ENCODE measurements around the gene ARHGAP8. TPM values are rescaled to one million over a fixed set of nuclear protein-coding genes. Genes with fewer than 3 reads are reported as not detected.
"Not testable (repeated sequence)": the region's sequence is repeated elsewhere in the genome, so short reads cannot be mapped to it uniquely, and the experiment has no call there.

Gene ARHGAP8
- total RNA-seq, 1 experiment from 2014 or later = not detected

DNA sequence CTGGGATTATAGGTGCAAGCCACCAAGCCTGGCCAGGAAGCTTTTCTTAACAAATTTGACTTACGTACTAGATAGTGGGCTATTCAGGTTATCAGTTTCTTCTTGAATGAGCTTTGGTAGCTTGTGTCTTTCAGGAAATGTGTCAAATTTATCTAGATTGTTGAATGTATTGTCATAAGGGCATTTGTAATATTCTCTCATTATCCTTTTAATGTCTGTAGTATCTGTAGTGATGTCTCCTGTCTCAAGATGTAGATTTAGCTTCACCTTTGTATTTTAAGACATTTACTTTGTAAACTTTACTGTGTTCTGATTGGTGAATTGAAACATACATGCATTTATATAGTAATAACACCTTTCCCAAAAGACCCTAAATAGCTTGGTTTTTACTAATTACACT, 20.7 kb downstream of the ARHGAP8 start:
- no peak for DNase-seq (ENCODE audit: low spot score)

DNA sequence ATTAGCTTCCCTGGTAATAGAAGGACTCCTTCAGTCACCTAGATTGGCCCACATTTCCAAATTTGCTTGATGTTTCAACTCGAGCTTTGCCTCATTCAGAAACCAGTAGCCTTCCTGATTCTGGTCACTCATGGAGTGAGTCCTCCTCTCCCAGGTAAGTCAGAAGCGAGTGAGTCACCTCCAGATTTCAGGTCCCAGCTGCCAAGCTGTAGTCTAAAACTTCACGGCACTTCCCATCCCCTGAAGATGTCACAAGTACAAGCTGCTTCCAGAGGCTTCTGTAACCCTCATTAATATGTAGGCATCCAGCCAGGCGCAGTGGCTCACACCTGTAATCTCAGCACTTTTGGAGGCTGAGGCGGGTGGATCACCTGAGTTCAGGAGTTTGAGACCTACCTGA, 23.5 kb downstream of the ARHGAP8 start:
- no peak for DNase-seq (ENCODE audit: low spot score)

DNA sequence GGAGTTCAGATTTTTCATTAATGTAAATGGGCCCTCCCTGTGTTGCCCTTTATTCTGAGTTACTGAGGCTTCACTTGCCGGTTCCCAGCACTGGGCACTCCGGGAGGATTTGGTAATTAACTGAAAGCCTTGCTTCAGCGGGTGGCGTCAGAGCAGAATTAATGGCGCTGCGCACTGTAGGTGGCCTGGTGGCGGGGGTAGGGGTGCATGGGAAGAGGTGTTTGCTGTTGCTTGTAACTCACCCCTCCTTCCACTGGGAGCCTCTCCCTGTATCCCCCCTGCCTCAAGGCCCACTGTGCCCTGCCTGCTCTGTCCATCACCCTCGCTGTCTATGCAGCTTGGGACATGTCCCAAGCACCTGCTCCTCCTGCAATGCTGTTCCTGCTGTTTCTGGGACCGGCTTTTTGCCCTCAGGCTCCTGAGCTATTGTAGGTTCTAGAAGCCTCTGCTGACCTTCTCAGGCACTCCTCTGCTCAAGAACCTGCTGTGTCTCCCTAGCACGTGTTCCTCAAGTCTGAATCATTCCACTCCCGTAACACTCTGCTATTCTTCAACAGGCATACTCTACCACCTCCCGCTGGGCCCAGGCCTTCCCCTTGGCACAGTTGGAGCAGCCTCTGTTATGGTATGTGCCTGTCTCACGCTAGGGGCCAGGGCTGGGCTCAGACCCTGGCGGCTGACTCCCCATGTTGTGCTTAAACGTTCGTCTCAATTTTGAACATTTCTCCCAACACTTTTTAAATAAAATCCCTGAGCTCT, 24.4 kb downstream of the ARHGAP8 start:
- no peak for DNase-seq (ENCODE audit: low spot score)

DNA sequence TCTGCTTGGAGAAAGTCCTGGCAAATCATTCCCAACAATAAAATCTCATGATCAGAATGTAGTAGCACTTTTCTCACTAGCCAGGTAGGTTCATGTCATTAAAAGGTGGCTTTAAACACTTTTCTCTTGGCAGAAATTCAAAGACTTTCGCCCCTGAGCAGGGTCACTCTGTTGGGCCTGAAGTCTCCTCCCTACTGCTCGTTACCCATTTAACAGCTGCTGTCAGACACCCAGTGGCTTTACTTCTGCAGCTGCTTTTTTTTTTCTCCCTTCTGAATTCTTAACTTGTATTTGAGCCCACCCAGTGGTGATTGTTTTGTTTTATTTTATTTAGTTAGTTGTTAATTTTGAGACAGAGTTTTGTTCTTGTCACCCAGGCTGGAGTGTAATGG, 25.0 kb downstream of the ARHGAP8 start:
- DNase-seq (ENCODE audit: low spot score) = no peak

DNA sequence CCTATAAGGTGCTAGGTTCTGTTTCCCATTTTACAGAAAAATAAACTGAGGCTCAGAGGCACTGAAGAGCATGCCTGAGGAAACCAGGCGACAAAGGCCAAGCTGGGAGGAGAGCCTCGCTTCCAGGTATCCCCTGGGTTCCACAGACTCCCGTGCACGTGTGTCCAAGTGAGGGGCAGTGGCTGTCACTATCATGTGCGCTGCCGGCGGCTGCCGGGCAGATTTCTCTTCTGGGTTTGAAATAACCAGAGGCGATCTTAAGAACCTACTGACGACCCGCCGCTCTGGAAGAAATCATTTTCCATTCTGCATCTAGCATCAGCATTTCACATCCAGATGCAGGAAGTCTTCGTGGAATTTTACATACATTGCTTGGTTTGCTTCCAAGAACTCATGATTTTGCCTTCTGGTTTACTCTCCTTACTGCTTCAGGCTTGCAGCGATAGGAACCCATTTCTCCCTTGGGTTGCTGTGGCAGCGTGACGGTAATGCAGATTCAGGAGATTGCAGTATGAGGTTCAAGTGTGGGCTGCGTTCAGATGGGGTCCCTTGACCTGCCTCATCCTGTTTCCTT, 28.6 kb downstream of the ARHGAP8 start:
- DNase-seq (ENCODE audit: low spot score) = no peak

DNA sequence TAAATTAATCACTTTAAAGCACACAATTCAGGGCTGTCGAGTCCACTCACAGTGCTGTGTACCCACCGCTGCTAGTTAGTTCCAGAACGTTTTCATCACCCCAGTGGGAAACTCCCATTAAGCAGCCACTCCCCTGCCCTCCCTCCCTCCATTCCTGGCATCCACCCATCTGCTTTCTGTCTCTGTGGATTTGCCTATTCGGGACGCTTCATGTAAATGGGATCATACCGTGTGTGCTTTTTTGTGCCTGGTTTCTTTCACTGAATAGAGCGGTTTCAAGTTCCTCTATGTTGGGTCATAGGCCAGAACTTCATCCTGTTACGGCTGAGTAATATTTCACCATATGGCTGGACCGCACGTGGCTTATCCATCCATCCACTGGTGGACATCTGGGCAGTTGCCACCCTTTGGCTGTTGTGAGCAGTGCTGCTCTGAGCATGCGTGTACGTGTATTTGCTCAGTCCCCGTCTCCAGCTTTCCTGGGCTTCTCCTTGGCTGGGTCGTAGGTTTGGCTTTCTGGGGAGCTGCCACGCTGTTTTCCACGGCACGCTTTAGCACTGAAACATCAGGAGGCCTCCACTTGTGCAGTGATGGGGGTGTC, 30.1 kb downstream of the ARHGAP8 start:
- no peak for DNase-seq (ENCODE audit: low spot score)

DNA sequence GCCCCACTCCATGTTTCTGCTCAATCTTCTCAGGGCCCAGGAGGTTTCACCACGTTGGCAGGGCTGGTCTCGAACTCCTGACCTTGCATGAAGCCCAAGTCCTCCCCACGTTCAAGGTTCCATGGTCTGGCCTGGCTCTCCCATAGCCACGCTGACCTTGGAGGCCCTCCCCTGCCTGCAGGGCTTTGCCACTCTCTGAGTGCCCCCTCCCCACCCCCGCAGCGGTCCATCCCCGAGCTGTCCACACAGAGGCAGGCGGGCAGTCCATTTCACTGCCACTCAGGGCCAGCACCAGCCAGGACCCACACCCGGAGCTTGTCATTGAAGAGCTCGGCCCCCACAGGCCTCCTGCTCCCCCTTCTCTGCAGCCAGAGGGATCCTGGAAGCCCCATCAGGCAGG, 30.7 kb downstream of the ARHGAP8 start:
- DNase-seq (ENCODE audit: low spot score) = no peak

DNA sequence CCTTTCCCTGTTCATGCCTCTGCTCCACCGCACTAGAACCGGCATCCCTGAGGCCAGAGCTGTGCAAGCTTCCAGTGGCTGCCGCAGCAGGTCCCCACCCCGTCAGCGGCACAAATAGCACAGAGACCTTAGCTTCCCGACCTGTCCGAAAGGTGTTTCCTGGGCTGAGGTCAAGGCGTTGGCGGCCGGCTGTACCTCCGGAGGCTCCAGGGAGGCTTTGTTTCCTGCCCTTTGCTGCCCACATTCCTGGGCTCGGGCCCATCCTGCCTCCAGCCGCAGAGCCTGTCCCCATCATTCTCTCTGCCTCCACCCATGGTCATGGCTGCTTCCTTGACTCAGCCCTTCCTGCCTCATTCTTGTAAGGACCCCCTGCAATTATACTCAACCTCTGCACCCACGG, 31.2 kb downstream of the ARHGAP8 start:
- DNase-seq (ENCODE audit: low spot score) = peak; percentile 8

DNA sequence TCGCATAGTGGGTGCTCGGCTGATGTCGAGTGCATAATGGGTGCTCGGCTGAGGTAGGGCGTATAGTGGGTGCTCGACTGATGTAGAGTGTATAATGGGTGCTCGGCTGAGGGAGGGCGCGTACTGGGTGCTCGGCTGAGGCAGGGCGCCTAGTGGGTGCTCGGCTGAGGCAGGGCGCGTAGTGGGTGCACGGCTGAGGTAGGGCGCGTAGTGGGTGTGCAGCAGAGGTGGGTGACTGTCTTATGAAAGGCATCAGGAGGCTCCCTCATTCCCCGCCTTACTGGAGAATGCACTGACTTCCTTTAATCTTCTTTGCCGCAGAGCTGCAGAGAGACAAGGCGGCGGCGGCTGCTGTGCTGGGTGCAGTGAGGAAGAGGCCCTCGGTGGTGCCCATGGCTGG, 33.8 kb downstream of the ARHGAP8 start:
- DNase-seq (ENCODE audit: low spot score) = no peak

DNA sequence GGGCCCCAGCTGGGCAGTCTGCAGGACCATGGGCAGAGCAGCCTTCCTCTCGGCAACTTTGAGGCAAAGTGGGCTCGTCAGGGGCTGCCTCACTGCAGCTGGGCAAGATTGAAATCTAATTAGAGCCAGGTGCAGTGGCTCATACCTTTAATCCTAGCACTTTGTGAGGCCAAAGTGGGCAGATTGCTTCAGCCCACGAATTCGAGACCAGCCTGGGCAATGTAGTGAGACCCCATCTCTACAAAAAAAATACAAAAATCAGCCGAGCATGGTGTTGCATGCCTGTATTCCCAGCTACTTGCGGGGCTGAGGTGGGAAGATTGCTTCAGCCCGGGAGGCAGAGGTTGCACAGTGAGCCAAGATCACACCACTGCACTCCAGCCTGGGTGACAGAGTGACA, 34.2 kb downstream of the ARHGAP8 start:
- DNase-seq (ENCODE audit: low spot score) = no peak

DNA sequence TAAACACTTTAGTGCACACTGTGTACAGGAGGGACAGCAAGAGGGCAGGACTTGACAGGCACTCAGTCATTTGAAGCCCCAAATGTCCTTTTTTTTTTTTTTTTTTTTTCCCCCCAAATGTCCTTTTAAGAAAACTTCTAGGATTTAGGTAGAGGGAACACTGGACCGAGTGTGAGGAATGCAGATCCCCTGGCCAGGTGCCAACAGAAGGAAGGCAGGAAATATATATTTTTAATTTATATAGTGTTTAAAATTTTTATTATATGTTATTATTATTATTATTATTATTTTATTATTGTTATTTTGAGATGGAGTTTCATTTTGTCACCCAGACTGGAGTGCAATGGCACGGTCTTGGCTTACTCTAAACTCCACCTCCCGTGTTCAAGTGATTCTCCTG, 35.5 kb downstream of the ARHGAP8 start:
- no peak for DNase-seq (ENCODE audit: low spot score)

DNA sequence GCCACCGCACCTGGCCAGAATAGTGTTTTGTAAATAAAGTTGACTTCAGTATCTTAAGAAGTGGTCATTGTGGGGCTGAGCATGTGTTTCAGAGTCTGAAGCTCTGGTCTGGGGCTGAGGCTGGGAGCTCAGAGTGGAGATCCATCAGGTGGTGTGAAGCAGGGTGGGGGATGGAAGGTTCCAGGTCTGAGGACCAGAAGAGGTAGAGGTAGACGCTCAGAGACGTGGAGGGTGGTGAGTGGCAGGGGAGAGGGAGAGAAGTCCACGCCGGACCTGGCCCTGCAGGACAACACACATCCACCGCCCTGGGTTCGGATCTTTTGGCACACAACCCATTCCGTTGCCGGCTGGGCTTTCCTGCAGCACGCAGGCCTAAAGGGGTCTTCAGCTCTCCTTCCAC, 40.7 kb downstream of the ARHGAP8 start:
- DNase-seq (ENCODE audit: low spot score) = no peak

DNA sequence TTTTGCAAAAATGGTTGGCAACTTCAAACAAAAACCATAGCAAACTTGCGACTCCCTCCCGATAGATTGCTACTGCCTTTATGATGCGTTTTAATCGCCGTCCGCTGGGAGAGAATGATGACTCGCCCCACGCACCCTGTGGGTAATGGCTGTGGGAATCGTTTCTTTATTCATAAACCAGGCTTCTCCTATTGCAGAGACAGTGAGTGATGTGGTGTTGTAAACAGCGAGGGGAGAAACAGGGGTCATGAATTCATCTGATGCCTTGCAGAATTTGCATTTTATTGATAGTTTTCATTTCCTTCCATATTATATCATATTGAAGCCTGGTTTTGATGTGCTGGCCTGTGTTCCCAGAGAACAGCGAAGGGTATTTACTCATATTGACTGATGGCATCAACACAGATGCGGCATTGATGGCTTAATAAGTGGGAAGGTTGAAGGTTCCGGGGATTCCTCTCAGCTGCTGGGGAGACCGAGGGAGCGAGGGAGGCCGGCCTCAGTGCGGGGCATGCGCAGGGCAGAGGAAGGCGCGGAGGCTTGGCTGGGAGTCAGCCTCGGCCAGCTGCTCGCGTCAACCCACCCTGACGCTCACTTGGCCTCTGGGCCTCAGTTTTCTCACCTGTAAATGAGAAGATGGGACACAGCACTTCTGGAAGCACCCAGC, 41.3 kb downstream of the ARHGAP8 start:
- DNase-seq (ENCODE audit: low spot score) = no peak

DNA sequence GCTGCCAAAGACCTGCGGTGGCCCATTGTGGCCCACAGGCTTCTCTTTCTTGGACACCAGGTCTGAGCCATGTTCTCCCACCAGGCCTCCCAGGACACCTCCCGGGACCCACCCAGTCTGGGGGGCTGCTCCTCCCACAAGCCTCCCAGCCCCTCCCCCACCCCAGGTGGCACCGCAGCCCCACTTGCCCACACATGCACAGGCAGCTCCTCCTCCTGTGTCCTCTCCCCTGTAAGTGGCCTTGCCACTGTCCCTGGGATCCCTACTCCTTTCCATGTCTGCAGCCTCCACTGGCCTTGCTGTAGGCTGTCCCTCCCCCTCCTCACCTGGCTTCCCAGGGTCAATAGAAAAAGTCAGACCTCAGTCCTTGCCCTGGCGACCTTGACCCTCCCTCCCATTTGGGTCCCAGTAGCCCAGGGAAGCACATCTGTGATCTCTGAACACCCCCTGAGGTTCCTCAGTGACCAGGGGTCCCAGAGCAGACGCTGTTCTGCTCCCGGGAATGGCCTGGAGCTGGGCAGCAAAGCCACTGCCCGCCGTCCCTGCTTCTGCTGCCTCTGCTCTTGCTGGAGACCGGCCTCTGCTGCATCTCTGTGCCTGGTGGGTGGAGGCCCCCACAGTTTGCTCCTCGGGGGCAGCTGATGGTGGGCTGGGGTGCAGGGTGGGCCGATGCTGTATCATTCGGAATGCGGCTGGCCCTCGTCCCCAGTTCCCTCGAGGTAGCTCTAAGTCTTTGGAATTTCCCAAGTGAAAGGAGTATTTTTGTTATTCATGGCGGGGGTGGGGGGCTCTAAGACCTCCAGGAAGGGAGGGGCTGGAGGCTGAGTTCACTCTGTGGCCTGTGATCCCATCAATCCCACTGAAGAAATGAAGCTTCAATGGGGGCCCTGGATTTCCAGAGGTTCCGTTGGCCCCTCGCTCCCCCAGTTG, 43.6 kb downstream of the ARHGAP8 start:
- no peak for DNase-seq (ENCODE audit: low spot score)

DNA sequence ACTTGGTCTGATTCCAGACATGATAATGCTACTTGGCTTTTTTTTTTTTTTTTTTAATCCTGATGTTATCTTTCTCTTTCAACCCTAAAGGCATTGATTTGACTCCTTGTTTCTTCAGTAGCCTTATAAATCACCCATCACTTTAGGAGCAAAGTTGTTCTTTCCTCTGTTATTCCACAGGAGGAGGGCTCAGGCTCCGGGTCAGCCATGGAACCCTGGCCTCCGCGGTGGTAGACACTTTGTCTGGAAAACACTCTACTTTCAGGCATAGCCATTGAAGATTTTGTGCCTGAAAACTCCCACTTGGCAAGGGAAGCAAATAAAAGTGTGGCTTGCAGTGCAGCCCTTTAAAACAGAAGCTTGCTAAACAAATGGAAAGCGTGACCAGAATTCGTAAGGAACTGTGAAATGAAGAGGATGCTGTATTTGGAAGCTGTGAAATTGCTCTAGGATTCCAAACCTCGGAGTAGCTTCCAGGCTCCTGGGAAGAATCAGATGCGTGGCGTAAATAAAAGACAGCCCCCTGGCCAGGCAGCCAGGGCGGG, 44.9 kb downstream of the ARHGAP8 start:
- DNase-seq (ENCODE audit: low spot score) = no peak

DNA sequence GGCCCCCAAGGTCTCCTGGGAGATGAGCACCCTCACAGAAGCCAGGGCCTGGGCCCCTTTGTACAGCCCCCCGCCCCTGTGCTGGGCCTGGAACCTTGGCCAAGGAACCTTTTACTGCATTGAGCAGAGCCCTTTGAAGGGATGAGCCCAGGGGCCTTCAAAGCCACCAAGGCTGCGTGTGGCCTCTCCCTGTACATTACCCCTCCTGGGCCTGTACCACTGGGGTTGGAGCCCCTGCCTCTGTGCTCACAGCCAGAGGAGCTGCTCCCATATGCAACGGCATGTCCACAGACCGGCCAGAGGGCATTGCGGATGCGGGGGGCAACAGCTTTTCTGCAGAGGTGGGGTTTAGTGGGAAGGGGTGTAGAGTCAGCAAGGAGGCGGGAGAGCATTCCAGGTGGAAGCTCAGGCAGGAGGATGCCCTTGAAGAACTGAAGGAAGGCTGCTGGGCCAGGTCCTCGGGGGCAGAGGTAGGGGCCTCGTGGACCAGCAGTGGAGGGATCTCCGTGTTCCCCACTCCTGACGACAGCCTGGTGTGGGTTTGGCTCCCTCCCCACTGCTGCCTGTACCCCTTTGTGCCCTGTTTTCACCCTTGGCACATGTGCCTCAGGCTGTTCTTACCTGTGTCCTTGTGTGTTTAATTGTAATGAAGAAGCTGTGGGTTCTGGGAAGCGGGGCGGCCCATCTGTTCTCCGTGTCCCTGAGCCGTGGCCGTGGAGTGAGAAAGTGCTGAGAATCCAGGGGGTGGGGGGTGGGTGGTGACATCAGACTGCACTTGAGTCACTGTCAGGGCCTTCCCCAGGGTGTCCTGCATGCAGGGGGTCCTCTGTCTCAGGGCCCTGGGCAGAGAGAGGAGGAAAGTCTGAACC, 46.9 kb downstream of the ARHGAP8 start:
- DNase-seq (ENCODE audit: low spot score) = no peak

DNA sequence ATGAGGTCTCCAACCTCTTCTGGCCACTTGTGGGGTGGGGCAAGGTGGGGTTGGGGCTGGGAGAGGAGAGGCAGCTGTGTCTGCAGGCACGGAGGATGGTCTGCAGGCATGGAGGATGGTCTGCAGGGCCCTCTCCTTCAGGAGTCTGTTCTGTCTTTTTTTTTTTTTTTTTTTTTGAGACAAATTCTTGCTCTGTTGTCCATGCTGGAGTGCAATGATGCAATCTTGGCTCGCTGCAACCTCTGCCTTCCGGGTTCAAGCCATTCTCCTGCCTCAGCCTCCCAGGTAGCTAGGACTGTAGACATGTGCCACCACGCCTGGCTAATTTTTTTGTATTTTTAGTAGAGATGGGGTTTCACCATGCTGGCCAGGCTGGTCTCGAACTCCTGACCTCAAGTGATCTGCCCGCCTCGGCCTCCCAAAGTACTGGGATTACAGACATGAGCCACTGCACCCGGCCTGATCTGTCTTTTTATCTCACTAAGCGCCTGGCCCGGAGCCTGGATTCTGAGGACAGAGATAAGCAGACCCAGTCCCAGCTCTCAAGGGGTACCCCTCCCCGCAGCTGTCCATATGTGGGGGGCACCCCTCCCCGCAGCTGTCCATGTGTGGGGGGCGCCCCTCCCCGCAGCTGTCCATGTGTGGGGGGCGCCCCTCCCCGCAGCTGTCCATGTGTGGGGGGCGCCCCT, 47.7 kb downstream of the ARHGAP8 start:
- DNase-seq (ENCODE audit: low spot score) = not testable (repeated sequence)

DNA sequence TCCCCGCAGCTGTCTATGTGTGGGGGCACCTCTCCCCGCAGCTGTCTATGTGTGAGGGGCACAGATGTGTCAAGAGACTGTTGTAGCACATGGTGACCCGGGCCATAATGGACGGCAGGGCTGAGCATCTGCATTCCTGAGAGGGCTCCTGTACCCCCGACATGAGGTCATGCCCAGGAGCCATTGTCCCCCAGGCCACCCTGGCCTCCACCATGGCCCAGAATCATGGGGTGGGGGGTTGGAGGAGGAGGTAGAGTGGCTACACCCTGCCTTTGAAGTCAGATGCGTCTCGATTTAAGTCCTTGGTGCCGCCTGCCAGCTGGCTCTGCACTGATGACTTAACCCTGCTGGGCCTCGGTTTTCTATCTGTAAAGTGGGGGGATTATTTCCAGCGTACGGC, 49.1 kb downstream of the ARHGAP8 start:
- no peak for DNase-seq (ENCODE audit: low spot score)

DNA sequence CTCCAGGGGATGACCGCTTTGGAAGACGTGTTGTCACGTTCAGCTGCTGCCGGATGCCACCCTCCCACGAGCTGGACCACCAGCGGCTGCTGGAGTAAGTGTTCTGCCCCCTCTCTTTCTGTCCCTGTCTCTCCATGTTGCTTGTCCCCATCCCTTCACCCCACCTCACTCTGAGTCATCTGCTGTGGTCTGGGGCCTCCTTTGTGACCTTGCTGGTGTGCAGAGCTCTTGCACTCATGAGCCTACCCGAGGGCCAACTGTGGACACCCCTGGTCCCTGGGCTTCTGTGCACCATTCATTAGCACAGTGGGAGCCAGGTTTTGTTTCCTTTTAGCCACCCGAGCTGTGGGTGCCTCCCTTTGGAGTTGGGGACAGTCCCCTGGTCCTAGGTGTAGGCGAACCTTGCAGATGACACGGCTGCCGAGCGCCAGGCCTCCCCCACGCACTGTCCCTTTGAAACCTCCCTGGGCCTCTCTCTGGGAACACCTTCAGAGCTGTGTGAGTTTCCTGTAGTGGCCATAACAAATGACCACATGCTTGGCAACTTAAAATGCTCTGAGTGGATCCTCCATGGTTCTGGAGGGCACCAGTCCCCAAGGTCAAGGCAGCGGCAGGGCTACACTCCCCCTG, 49.8 kb downstream of the ARHGAP8 start:
- DNase-seq (ENCODE audit: low spot score) = no peak
